Natural killer cell (primary cell): ENCODE measurements around the gene ATAD1. TPM values are rescaled to one million over a fixed set of nuclear protein-coding genes. Genes with fewer than 3 reads are reported as not detected.
A peak's percentile ranks its signal among the peaks of the same experiment; 100 is the strongest.

Experiments used
- ATAC-seq, 3 donors: fragments of 150-1000 bp in 2 of 3; fragments of 200-7000 bp in 1 of 3; cut with Tn5 transposase; 1 replicate in 1 of 3; 2 replicates in 2 of 3; pipeline ENCODE4 v1.10.0; 2021; ENCODE audit warnings: mild to moderate bottlenecking in 2 of 3, moderate library complexity in 2 of 3
- DNase-seq, 2 donors: peaks; one replicate each; pipeline versions ENCODE4 v3.0.0 to v3.0.0-alpha.2; 2013 to 2021; ENCODE audit warnings: mixed read lengths in 1 of 2
- H3K27ac ChIP-seq: one replicate; pipeline ENCODE4 v1.5.1; 2013; ENCODE audit warnings: mild to moderate bottlenecking, low read length
- H3K27me3 ChIP-seq: one replicate; pipeline ENCODE4 v1.6.1; 2013; ENCODE audit warnings: low read length; ENCODE audit not compliant: control insufficient read depth, insufficient read depth
- H3K36me3 ChIP-seq: one replicate; pipeline ENCODE4 v1.6.1; 2013; ENCODE audit warnings: low read length; ENCODE audit not compliant: control insufficient read depth, insufficient read depth
- H3K4me1 ChIP-seq: one replicate; pipeline ENCODE4 v1.6.1; 2013; ENCODE audit warnings: low read length; ENCODE audit not compliant: control insufficient read depth, insufficient read depth
- H3K4me3 ChIP-seq: one replicate; pipeline ENCODE4 v1.5.1; 2013; ENCODE audit warnings: low read length
- H3K9me3 ChIP-seq: one replicate; pipeline ENCODE4 v1.6.1; 2013; ENCODE audit warnings: low read length; ENCODE audit not compliant: control insufficient read depth, insufficient read depth
- H3K27ac Mint-ChIP-seq, 2 donors: one replicate each; pipeline ENCODE4 v1.8.0; 2022; ENCODE audit warnings: mild to moderate bottlenecking in 2 of 2, mixed read lengths in 2 of 2, moderate library complexity in 1 of 2
- H3K27me3 Mint-ChIP-seq, 2 donors: one replicate each; pipeline ENCODE4 v1.8.0; 2022; ENCODE audit warnings: low read depth in 2 of 2, mixed read lengths in 2 of 2
- H3K36me3 Mint-ChIP-seq: one replicate; pipeline ENCODE4 v1.8.0; 2022; ENCODE audit warnings: mixed read lengths
- H3K4me1 Mint-ChIP-seq, 2 donors: one replicate each; pipeline ENCODE4 v1.8.0; 2022; ENCODE audit warnings: mixed read lengths in 2 of 2
- H3K4me3 Mint-ChIP-seq: one replicate; pipeline ENCODE4 v1.8.0; 2022; ENCODE audit warnings: mild to moderate bottlenecking, moderate library complexity, mixed read lengths
- H3K9me3 Mint-ChIP-seq, 2 donors: one replicate each; pipeline ENCODE4 v1.8.0; 2022; ENCODE audit warnings: mixed read lengths in 2 of 2
- WGBS: methylation state at CpG from one replicate; pipeline ENCODE4 v1.1.7; 2013; ENCODE audit warnings: missing lambda C conversion rate; ENCODE audit not compliant: insufficient coverage; 5-methylcytosine and 5-hydroxymethylcytosine counted together
- intact Hi-C: fragments of 100-400 bp; cut with micrococcal nuclease; formaldehyde crosslinking; loops from one replicate; pipeline ENCODE4 v1.14.2; 2022
- total RNA-seq, 4 donors: library from RNA; stranded (reverse); fragments of 120-200 nt in 1 of 4; gene quantifications; one replicate each; pipeline versions ENCODE4 v1.2.3 to v1.2.4, GENCODE V29; 2013 to 2022
- TF ChIP-seq, protein P1 (sequence below): fragments of 200-600 bp; IDR thresholded peaks from one replicate; pipeline ENCODE4 v1.8.0; 2022; ENCODE audit warnings: antibody characterized with exemption

Gene ATAD1
- total RNA-seq, 3 donors from 2014 or later (not counting 1 experiment from before 2014, with no cell fraction given), result 37.5 to 55.2 (median 43.0) TPM

DNA sequence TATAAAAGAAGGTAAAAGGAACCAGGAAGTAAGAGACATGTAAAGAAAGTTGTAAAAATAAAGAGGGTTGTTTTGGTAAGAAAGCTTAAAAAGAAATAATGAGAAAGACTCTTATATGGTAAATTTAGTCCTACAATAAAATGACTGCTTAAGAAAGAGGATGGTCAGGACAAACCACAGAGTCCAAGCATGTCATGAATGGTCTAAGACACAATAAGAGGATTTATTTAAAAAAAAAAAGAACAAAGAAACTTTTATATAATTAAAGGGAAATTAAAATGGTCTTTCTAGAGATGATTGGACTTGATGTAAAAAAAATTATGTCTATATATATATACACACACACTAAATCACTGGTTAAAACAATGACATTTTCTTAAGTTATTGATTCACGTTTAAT is 18.2 kb downstream of the ATAD1 start:
- H3K9me3 ChIP-seq, result no peaks in the 10 kb centered on the region
- no peak overlapping the region for H3K27ac ChIP-seq
- H3K4me3 ChIP-seq, result no peak overlapping the region
- no peaks in the 10 kb centered on the region for H3K27me3 ChIP-seq
- no peak overlapping the region for H3K27ac Mint-ChIP-seq
- TF ChIP-seq, protein P1, sequence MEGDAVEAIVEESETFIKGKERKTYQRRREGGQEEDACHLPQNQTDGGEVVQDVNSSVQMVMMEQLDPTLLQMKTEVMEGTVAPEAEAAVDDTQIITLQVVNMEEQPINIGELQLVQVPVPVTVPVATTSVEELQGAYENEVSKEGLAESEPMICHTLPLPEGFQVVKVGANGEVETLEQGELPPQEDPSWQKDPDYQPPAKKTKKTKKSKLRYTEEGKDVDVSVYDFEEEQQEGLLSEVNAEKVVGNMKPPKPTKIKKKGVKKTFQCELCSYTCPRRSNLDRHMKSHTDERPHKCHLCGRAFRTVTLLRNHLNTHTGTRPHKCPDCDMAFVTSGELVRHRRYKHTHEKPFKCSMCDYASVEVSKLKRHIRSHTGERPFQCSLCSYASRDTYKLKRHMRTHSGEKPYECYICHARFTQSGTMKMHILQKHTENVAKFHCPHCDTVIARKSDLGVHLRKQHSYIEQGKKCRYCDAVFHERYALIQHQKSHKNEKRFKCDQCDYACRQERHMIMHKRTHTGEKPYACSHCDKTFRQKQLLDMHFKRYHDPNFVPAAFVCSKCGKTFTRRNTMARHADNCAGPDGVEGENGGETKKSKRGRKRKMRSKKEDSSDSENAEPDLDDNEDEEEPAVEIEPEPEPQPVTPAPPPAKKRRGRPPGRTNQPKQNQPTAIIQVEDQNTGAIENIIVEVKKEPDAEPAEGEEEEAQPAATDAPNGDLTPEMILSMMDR, result no peak
- intact Hi-C loops, result no loop called here
- DNase-seq (no peak), ATAC-seq (no peak)
- H3K9me3 Mint-ChIP-seq, result no peaks in the 10 kb centered on the region
- WGBS, result no CpG with 5 or more reads among the region's 1 CpG
- H3K27me3 Mint-ChIP-seq, result no peaks in the 10 kb centered on the region
- H3K4me1 Mint-ChIP-seq, result peaks cover 41 to 54% of the 10 kb centered on the region in 2 donors
- peaks cover 18% of the 10 kb centered on the region for H3K36me3 Mint-ChIP-seq
- peaks cover 4% of the 10 kb centered on the region for H3K4me1 ChIP-seq
- peaks cover 10% of the 10 kb centered on the region for H3K36me3 ChIP-seq
- H3K4me3 Mint-ChIP-seq, result no peak overlapping the region

DNA sequence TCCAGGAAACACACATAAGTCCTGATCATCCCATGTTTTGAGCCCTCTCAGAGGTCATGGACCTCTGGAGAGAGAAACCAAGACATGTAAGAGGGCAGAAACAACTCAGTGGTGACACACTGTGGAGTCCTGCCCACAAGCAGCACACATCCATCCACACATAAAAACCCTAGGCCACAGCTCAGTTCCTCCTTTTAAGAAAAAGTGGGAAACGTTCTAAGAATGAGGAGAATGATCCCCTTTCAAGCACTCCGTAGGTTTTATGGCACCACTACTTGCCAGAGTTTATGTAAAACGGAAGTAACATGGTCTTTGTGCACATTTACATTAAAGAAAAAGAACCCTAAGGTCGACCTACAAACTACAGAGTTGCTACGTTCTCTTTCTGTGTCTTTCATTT is 19.9 kb downstream of the ATAD1 start:
- ATAC-seq (peak in 2 of 3 donors; percentile 38 to 44), DNase-seq (no peak)
- H3K36me3 Mint-ChIP-seq, result peaks cover 9% of the 10 kb centered on the region
- H3K4me1 ChIP-seq, result peaks cover 4% of the 10 kb centered on the region
- peak overlapping the region; percentile 47 for H3K4me3 Mint-ChIP-seq
- no peaks in the 10 kb centered on the region for H3K9me3 Mint-ChIP-seq
- H3K36me3 ChIP-seq, result peaks cover 10% of the 10 kb centered on the region
- H3K27me3 Mint-ChIP-seq, result no peaks in the 10 kb centered on the region
- H3K4me1 Mint-ChIP-seq, result peaks cover 39 to 56% of the 10 kb centered on the region in 2 donors
- TF ChIP-seq, protein P1, result no peak
- no peak overlapping the region for H3K27ac ChIP-seq
- H3K4me3 ChIP-seq, result no peak overlapping the region
- 95% methylated on average over 5 of the region's 5 CpGs for WGBS
- no peaks in the 10 kb centered on the region for H3K9me3 ChIP-seq
- peak overlapping the region; percentile 69 to 70 for H3K27ac Mint-ChIP-seq
- no peaks in the 10 kb centered on the region for H3K27me3 ChIP-seq
- intact Hi-C loops, result no loop called here

DNA sequence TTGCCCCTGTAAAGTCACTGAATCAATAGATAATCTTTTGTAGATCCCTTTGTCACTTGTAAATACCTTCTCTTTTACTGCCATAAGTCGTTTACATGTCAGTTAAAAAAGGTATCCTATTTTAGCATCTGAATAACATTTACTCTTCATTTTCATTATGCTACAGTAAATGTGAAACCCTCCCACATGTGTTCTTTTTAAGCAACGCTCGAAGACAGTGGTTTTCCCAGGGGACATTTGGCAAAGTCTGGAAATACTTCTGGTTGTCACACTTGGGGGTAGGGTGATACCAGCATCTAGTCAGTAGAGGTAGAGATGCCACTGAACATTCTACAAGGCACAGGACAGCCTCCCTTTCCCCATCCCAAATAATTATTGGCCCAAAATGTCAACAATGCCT is 23.7 kb downstream of the ATAD1 start:
- H3K36me3 Mint-ChIP-seq, result no peaks in the 10 kb centered on the region
- H3K27ac ChIP-seq, result no peak overlapping the region
- DNase-seq (no peak), ATAC-seq (no peak)
- peaks cover 4% of the 10 kb centered on the region for H3K4me1 ChIP-seq
- H3K4me3 ChIP-seq, result no peak overlapping the region
- H3K27me3 ChIP-seq, result no peaks in the 10 kb centered on the region
- intact Hi-C loops, result no loop called here
- peak overlapping the region in 1 of 2 donors; percentile 65 for H3K27ac Mint-ChIP-seq
- WGBS, result 73% methylated on average over 1 of the region's 3 CpGs
- no peaks in the 10 kb centered on the region for H3K9me3 Mint-ChIP-seq
- H3K36me3 ChIP-seq, result peaks cover 27% of the 10 kb centered on the region
- H3K4me3 Mint-ChIP-seq, result no peak overlapping the region
- no peaks in the 10 kb centered on the region for H3K9me3 ChIP-seq
- peaks cover 47 to 60% of the 10 kb centered on the region in 2 donors for H3K4me1 Mint-ChIP-seq
- no peaks in the 10 kb centered on the region for H3K27me3 Mint-ChIP-seq
- TF ChIP-seq, protein P1, result no peak

DNA sequence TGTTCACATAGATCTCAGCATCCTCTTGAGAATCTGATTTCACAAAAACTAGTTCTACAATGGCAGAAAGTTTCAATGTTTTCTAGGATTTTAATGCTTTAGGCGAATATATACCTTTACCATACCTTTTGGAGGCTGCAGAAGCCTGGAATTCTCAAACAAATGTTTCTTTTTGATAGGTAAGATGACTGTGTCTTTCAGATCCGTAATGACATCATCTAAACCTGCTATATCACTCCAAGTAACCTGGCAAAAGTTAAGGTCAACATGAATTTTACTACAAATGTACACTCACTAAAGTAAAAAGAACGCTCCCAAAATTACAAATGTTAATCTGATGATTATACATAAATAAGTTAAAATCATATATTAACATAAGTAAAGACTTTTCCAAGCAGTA is 27.8 kb downstream of the ATAD1 start:
- Histone ChIP-seq H3K4me1 (no peaks in the 10 kb centered on the region), H3K4me3 (no peak overlapping the region), H3K9me3 (no peaks in the 10 kb centered on the region), H3K27me3 (no peaks in the 10 kb centered on the region), H3K27ac (no peak overlapping the region), H3K36me3 (peaks cover 45% of the 10 kb centered on the region)
- Mint-ChIP-seq H3K4me1 (peaks cover 20 to 32% of the 10 kb centered on the region in 2 donors), H3K9me3 (no peaks in the 10 kb centered on the region), H3K36me3 (no peaks in the 10 kb centered on the region), H3K27ac (no peak overlapping the region), H3K27me3 (no peaks in the 10 kb centered on the region), H3K4me3 (no peak overlapping the region)
- intact Hi-C loops, result no loop called here
- WGBS, result no CpG with 5 or more reads among the region's 3 CpGs
- DNase-seq (no peak), ATAC-seq (no peak)
- TF ChIP-seq, protein P1, result no peak
